Natural killer cell (primary cell): ENCODE measurements around the gene TAX1BP1. TPM values are rescaled to one million over a fixed set of nuclear protein-coding genes. Genes with fewer than 3 reads are reported as not detected.
"Not testable (repeated sequence)": the region's sequence is repeated elsewhere in the genome, so short reads cannot be mapped to it uniquely, and the experiment has no call there.

Experiments
- ATAC-seq, 3 donors: fragments of 150-1000 bp in 2 of 3; fragments of 200-7000 bp in 1 of 3; cut with Tn5 transposase; 1 replicate in 1 of 3; 2 replicates in 2 of 3; pipeline ENCODE4 v1.10.0; 2021; ENCODE audit warnings: mild to moderate bottlenecking in 2 of 3, moderate library complexity in 2 of 3
- DNase-seq, 2 donors: peaks; one replicate each; pipeline versions ENCODE4 v3.0.0 to v3.0.0-alpha.2; 2013 to 2021; ENCODE audit warnings: mixed read lengths in 1 of 2
- H3K27ac ChIP-seq: one replicate; pipeline ENCODE4 v1.5.1; 2013; ENCODE audit warnings: mild to moderate bottlenecking, low read length
- H3K27me3 ChIP-seq: one replicate; pipeline ENCODE4 v1.6.1; 2013; ENCODE audit warnings: low read length; ENCODE audit not compliant: control insufficient read depth, insufficient read depth
- H3K36me3 ChIP-seq: one replicate; pipeline ENCODE4 v1.6.1; 2013; ENCODE audit warnings: low read length; ENCODE audit not compliant: control insufficient read depth, insufficient read depth
- H3K4me1 ChIP-seq: one replicate; pipeline ENCODE4 v1.6.1; 2013; ENCODE audit warnings: low read length; ENCODE audit not compliant: control insufficient read depth, insufficient read depth
- H3K4me3 ChIP-seq: one replicate; pipeline ENCODE4 v1.5.1; 2013; ENCODE audit warnings: low read length
- H3K9me3 ChIP-seq: one replicate; pipeline ENCODE4 v1.6.1; 2013; ENCODE audit warnings: low read length; ENCODE audit not compliant: control insufficient read depth, insufficient read depth
- H3K27ac Mint-ChIP-seq, 2 donors: one replicate each; pipeline ENCODE4 v1.8.0; 2022; ENCODE audit warnings: mild to moderate bottlenecking in 2 of 2, mixed read lengths in 2 of 2, moderate library complexity in 1 of 2
- H3K27me3 Mint-ChIP-seq, 2 donors: one replicate each; pipeline ENCODE4 v1.8.0; 2022; ENCODE audit warnings: low read depth in 2 of 2, mixed read lengths in 2 of 2
- H3K36me3 Mint-ChIP-seq: one replicate; pipeline ENCODE4 v1.8.0; 2022; ENCODE audit warnings: mixed read lengths
- H3K4me1 Mint-ChIP-seq, 2 donors: one replicate each; pipeline ENCODE4 v1.8.0; 2022; ENCODE audit warnings: mixed read lengths in 2 of 2
- H3K4me3 Mint-ChIP-seq: one replicate; pipeline ENCODE4 v1.8.0; 2022; ENCODE audit warnings: mild to moderate bottlenecking, moderate library complexity, mixed read lengths
- H3K9me3 Mint-ChIP-seq, 2 donors: one replicate each; pipeline ENCODE4 v1.8.0; 2022; ENCODE audit warnings: mixed read lengths in 2 of 2
- WGBS: methylation state at CpG from one replicate; pipeline ENCODE4 v1.1.7; 2013; ENCODE audit warnings: missing lambda C conversion rate; ENCODE audit not compliant: insufficient coverage; 5-methylcytosine and 5-hydroxymethylcytosine counted together
- intact Hi-C: fragments of 100-400 bp; cut with micrococcal nuclease; formaldehyde crosslinking; loops from one replicate; pipeline ENCODE4 v1.14.2; 2022
- total RNA-seq, 4 donors: library from RNA; stranded (reverse); fragments of 120-200 nt in 1 of 4; gene quantifications; one replicate each; pipeline versions ENCODE4 v1.2.3 to v1.2.4, GENCODE V29; 2013 to 2022
- TF ChIP-seq, protein P1 (sequence below): fragments of 200-600 bp; IDR thresholded peaks from one replicate; pipeline ENCODE4 v1.8.0; 2022; ENCODE audit warnings: antibody characterized with exemption

The TAX1BP1 gene
- total RNA-seq, 3 donors from 2014 or later (not counting 1 experiment from before 2014, with no cell fraction given), result 135 to 158 (median 150) TPM

DNA sequence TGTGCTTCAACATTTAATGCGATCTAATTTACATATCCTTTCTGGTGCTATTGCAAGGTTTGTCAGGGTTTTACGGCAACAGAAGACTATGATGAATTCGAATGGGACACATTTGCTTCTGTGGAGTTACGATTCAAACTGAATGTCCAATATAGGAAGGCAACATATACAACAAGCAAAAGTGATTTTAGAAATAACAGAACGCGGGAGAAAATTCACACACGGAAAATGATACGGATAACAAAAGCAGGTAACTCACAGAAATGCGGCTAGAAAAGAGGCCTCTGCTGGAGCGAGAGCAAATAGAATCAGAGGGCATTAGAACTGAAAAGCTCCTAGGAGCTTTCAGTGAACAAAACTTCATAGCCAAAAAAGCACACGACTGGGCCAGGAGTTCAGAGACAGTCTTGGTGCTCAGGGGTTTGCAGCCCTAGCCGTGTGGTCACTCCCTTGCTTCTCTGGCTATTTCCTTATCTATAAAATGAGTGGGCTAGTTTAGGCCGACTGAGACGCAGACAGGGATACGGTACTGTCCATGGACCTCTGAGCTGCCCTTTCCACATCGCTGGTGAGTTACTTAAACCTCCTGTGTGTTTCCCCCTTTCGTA, 557 bp upstream of the TAX1BP1 start:
- Mint-ChIP-seq H3K4me1 (peaks cover 38 to 41% of the 10 kb centered on the region in 2 donors), H3K27me3 (peaks cover 6 to 9% of the 10 kb centered on the region in 2 donors), H3K36me3 (no peaks in the 10 kb centered on the region), H3K27ac (peak overlapping the region; percentile 98 to 99), H3K9me3 (no peaks in the 10 kb centered on the region), H3K4me3 (peak overlapping the region; percentile 99)
- H3K9me3 ChIP-seq, result no peaks in the 10 kb centered on the region
- WGBS, result 9% methylated on average over 17 of the region's 17 CpGs
- peak overlapping the region; percentile 97 for H3K27ac ChIP-seq
- H3K4me1 ChIP-seq, result peaks cover 12% of the 10 kb centered on the region
- no peaks in the 10 kb centered on the region for H3K36me3 ChIP-seq
- no peaks in the 10 kb centered on the region for H3K27me3 ChIP-seq
- intact Hi-C loops, result no loop called here
- ATAC-seq (peak; percentile 17 to 43 (median 17)), DNase-seq (no peak)
- TF ChIP-seq, protein P1, sequence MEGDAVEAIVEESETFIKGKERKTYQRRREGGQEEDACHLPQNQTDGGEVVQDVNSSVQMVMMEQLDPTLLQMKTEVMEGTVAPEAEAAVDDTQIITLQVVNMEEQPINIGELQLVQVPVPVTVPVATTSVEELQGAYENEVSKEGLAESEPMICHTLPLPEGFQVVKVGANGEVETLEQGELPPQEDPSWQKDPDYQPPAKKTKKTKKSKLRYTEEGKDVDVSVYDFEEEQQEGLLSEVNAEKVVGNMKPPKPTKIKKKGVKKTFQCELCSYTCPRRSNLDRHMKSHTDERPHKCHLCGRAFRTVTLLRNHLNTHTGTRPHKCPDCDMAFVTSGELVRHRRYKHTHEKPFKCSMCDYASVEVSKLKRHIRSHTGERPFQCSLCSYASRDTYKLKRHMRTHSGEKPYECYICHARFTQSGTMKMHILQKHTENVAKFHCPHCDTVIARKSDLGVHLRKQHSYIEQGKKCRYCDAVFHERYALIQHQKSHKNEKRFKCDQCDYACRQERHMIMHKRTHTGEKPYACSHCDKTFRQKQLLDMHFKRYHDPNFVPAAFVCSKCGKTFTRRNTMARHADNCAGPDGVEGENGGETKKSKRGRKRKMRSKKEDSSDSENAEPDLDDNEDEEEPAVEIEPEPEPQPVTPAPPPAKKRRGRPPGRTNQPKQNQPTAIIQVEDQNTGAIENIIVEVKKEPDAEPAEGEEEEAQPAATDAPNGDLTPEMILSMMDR, result no peak
- H3K4me3 ChIP-seq, result peak overlapping the region; percentile 93

DNA sequence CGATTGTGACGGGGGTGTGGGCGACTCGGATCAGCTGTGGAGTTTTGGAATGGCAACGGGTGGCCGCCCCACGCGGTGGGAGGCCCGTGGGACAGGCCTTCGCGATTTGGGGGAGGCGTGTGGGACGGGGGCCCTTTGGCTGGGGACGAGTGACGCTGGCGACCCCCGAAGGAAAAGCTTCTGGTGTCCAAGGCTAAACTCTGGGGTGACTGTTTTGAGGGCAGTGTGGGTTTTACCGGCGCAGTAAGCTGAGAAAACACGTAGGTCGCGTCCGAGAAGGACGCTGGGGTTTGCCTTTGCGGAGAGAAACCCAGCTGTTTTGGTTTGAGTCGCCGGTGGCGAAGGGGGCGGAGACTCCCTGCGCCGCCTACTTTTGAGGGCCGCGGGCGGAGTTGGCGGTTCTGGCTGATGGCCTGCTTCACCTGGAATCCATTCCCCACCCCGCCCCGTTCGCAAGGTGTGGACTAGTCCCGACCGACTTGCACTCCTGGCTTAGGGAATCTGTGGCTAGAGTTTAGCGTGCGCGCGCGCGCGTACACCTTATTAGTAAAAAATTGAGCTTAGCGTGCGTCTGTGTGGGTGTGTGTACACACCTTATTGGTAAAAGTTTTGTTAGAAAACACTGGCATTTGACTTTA, 606 bp downstream of the TAX1BP1 start:
- H3K9me3 Mint-ChIP-seq, result no peaks in the 10 kb centered on the region
- no peaks in the 10 kb centered on the region for H3K36me3 ChIP-seq
- no peaks in the 10 kb centered on the region for H3K36me3 Mint-ChIP-seq
- WGBS, result under 1% methylated on average over 49 of the region's 49 CpGs
- intact Hi-C loops, result loop anchor here (1.0 kb wide), 1 partner anchor 77 kb away; no protein-coding TSS in a partner anchor
- ATAC-seq (peak; percentile 63 to 79 (median 72)), DNase-seq (peak; percentile 83 to 90)
- peak overlapping the region; percentile 97 for H3K27ac ChIP-seq
- peak overlapping the region; percentile 99 for H3K4me3 Mint-ChIP-seq
- TF ChIP-seq, protein P1, result no peak
- H3K27ac Mint-ChIP-seq, result peak overlapping the region; percentile 98 to 99
- no peaks in the 10 kb centered on the region for H3K9me3 ChIP-seq
- peaks cover 12% of the 10 kb centered on the region for H3K4me1 ChIP-seq
- no peaks in the 10 kb centered on the region for H3K27me3 ChIP-seq
- peaks cover 45 to 49% of the 10 kb centered on the region in 2 donors for H3K4me1 Mint-ChIP-seq
- peaks cover 0 to 3% of the 10 kb centered on the region in 2 donors for H3K27me3 Mint-ChIP-seq
- peak overlapping the region; percentile 93 for H3K4me3 ChIP-seq

DNA sequence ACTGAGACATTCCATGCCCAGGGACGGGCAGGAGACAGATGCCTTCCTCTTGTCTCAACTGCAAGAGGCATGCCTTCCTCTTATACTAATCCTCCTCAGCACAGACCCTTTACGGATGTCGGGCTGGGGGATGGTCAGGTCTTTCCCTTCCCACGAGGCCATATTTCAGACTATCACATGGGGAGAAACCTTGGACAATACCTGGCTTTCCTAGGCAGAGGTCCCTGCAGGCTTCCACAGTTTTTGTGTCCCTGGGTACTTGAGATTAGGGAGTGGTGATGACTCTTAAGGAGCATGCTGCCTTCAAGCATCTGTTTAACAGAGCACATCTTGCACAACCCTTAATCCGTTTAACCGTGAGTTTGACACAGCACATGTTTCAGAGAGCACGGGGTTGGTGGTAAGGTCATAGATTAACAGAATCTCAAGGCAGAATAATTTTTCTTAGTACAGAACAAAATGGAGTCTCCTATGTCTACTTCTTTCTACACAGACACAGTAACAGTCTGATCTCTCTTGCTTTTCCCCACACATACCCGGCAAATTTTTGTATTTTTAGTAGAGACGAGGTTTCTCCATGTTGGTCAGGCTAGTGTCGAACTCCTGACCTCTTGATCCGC, 2.2 kb downstream of the TAX1BP1 start:
- DNase-seq, H3K4me3 ChIP-seq, H3K9me3 ChIP-seq, H3K36me3 ChIP-seq, intact Hi-C loops, H3K27ac ChIP-seq, H3K27me3 ChIP-seq, ATAC-seq, H3K36me3 Mint-ChIP-seq, H3K9me3 Mint-ChIP-seq, H3K27me3 Mint-ChIP-seq: not testable (repeated sequence)
- WGBS, result 97% methylated on average over 7 of the region's 11 CpGs
- H3K4me1 ChIP-seq, result peaks cover 12% of the 10 kb centered on the region
- Mint-ChIP-seq H3K27ac (peak overlapping the region in 1 of 2 donors; percentile 18), H3K4me1 (peaks cover 45 to 55% of the 10 kb centered on the region in 2 donors), H3K4me3 (peak overlapping the region; percentile 99)

DNA sequence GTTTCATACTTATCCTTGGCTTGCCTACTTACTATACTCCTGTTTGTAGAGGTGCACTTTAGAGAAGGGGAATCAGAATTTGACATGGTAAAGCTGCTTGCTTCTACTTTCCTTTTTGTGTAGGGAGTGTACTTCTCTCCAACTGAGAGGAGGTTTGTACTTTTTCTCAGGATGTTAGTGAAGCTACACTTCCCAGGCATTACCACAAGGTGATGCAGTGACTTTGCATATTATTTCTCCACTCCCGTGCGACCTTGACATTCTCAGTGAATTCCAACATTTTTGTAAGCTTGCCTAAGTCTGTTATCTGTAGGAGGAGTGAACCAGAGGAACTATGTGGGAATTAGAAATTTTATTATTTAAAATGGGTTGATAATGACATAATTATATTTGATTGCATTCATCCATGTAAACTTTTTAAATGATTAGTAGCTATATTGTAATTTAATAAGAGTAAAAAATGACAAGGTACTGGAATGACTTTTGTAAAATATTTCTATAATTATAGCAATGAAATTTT, 5.2 kb downstream of the TAX1BP1 start:
- H3K9me3 ChIP-seq, result no peaks in the 10 kb centered on the region
- intact Hi-C loops, result no loop called here
- H3K27ac Mint-ChIP-seq, result peak overlapping the region; percentile 16 to 35
- peaks cover 46 to 58% of the 10 kb centered on the region in 2 donors for H3K4me1 Mint-ChIP-seq
- WGBS, result 57% methylated on average over 2 of the region's 2 CpGs
- H3K4me3 Mint-ChIP-seq, result no peak overlapping the region
- H3K36me3 ChIP-seq, result peaks cover 17% of the 10 kb centered on the region
- ATAC-seq (no peak), DNase-seq (peak in 1 of 2 donors; percentile 34)
- no peak overlapping the region for H3K4me3 ChIP-seq
- H3K9me3 Mint-ChIP-seq, result no peaks in the 10 kb centered on the region
- no peak overlapping the region for H3K27ac ChIP-seq
- TF ChIP-seq, protein P1, result peak; percentile 26
- peaks cover 14% of the 10 kb centered on the region for H3K36me3 Mint-ChIP-seq
- peaks cover 7% of the 10 kb centered on the region for H3K4me1 ChIP-seq
- H3K27me3 Mint-ChIP-seq, result no peaks in the 10 kb centered on the region
- H3K27me3 ChIP-seq, result no peaks in the 10 kb centered on the region
